K562 (cell line): ENCODE measurements around the gene HMG20B. TPM values are rescaled to one million over a fixed set of nuclear protein-coding genes. Genes with fewer than 3 reads are reported as not detected.

ENCODE experiments used
- CBX3 ChIP-seq, 2 experiments: IDR thresholded peaks; 1 replicate in 1 of 2; 2 replicates in 1 of 2; pipeline ENCODE4 v1.6.1; 2012; ENCODE audit warnings: inconsistent platforms in 2 of 2, low read length in 2 of 2, borderline replicate concordance in 1 of 2, control low read depth in 1 of 2
- CHD2 ChIP-seq: IDR thresholded peaks from 2 replicates; pipeline ENCODE4 v1.6.1; 2011; ENCODE audit warnings: low read depth, low read length
- CXXC5 ChIP-seq: fragments of 250-450 bp; sonication (Bioruptor Pico); IDR thresholded peaks from 2 replicates; pipeline ENCODE4 v1.8.0; 2022; ENCODE audit warnings: inconsistent platforms, mild to moderate bottlenecking, moderate library complexity
- ELF1 ChIP-seq: fragments of 200-800 bp; sonication (Bioruptor generic); IDR thresholded peaks from 2 replicates; pipeline ENCODE4 v1.6.1; 2016; ENCODE audit warnings: missing genetic modification characterization, missing compliant biosample characterization
- HCFC1 ChIP-seq: IDR thresholded peaks from 2 replicates; pipeline ENCODE4 v1.6.1; 2012; ENCODE audit warnings: low read depth, low read length, improper control_type of control experiment
- HDGF ChIP-seq: fragments of 450-650 bp; IDR thresholded peaks from 2 replicates; pipeline ENCODE4 v1.6.1; 2016
- HNRNPL ChIP-seq: fragments of 200-400 bp; formaldehyde crosslinking; IDR thresholded peaks from 2 replicates; pipeline ENCODE4 v1.6.1; 2017; ENCODE audit warnings: low read depth, mild to moderate bottlenecking, low read length
- KAT2B ChIP-seq: IDR thresholded peaks from one replicate; pipeline ENCODE4 v1.6.1; 2012; ENCODE audit warnings: low read depth, mild to moderate bottlenecking, control low read depth, inconsistent platforms, low read length, moderate library complexity
- KLF13 ChIP-seq: fragments of 450-650 bp; IDR thresholded peaks from 2 replicates; pipeline ENCODE4 v1.6.1; 2016; ENCODE audit warnings: missing genetic modification characterization, low read depth, mild to moderate bottlenecking, missing compliant biosample characterization, moderate library complexity, borderline replicate concordance
- MAZ ChIP-seq, 2 experiments: fragments of 450-650 bp in 1 of 2; sonication (generic) in 1 of 2; formaldehyde crosslinking; IDR thresholded peaks in 1 of 2; conservative IDR thresholded peaks in 1 of 2; 2 replicates each; pipeline versions ENCODE4 v1.4.0 to v1.5.0; 2020; ENCODE audit warnings: mild to moderate bottlenecking in 1 of 2, missing genetic modification reagents in 1 of 2
- MBD2 ChIP-seq: sonication (generic); IDR thresholded peaks from 2 replicates; pipeline ENCODE4 v1.6.1; 2016; ENCODE audit warnings: low read depth, borderline replicate concordance
- MCM5 ChIP-seq: fragments of 450-650 bp; IDR thresholded peaks from 2 replicates; pipeline ENCODE4 v1.6.1; 2016; ENCODE audit warnings: low read depth
- MYNN ChIP-seq, 2 experiments: sonication (generic); formaldehyde crosslinking in 1 of 2; IDR thresholded peaks; 2 replicates each; pipeline versions ENCODE4 v1.5.0 to v1.6.1; 2016 to 2020; ENCODE audit warnings: antibody characterized with exemption in 1 of 2, missing genetic modification reagents in 1 of 2
- NFRKB ChIP-seq: fragments of 450-650 bp; IDR thresholded peaks from 2 replicates; pipeline ENCODE4 v1.6.1; 2016; ENCODE audit warnings: low read depth
- NRF1 ChIP-seq, 2 experiments: fragments of 450-650 bp; IDR thresholded peaks in 1 of 2; conservative IDR thresholded peaks in 1 of 2; 2 replicates each; pipeline ENCODE4 v1.6.1; 2014; ENCODE audit warnings: mild to moderate bottlenecking in 2 of 2
- SPI1 ChIP-seq: IDR thresholded peaks from 2 replicates; pipeline ENCODE4 v1.6.1; 2011; ENCODE audit warnings: low read depth, low read length, control low read depth, borderline replicate concordance
- TBP ChIP-seq: optimal IDR thresholded peaks from 2 replicates; pipeline ENCODE3; 2011; ENCODE audit warnings: low read depth, low read length, improper control_type of control experiment
- ZMIZ1 ChIP-seq, 2 experiments: fragments of 150-350 bp in 1 of 2; IDR thresholded peaks; 2 replicates each; pipeline ENCODE4 v1.6.1; 2012 to 2016; ENCODE audit warnings: low read depth in 2 of 2, low read length in 2 of 2, mild to moderate bottlenecking in 1 of 2, moderate library complexity in 1 of 2
- ZNF253 ChIP-seq: fragments of 250-450 bp; sonication (Bioruptor Pico); conservative IDR thresholded peaks from 2 replicates; pipeline ENCODE4 v1.6.1; 2021; ENCODE audit warnings: mild to moderate bottlenecking
- polyA plus RNA-seq, 8 experiments: library from polyadenylated mRNA; depleted of rRNA in 4 of 8; stranded (reverse) in 5 of 8; unstranded in 3 of 8; fragments of >200 nt; fragmentation: Nextera tagmentation in 2 of 8; fragmentation: Illumina TruSeq in 1 of 8; extraction: Ambion mirVana in 2 of 8; extraction: Trizol in 1 of 8; gene quantifications; 2 replicates each; pipeline versions ENCODE4 v1.2.1 to v1.2.3, GENCODE V29; 2011 to 2014; ENCODE audit warnings: inconsistent platforms in 1 of 8, missing spikeins in 1 of 8
- total RNA-seq, 7 experiments: library from RNA; depleted of rRNA in 6 of 7; stranded (reverse); fragments of >200 nt in 6 of 7; fragmentation: Illumina TruSeq in 2 of 7; extraction: Trizol in 2 of 7; gene quantifications; 2 replicates each; pipeline versions ENCODE4 v1.2.1 to v1.2.3, GENCODE V29; 2011 to 2021; ENCODE audit warnings: low replicate concordance in 1 of 7
- TF ChIP-seq, protein P1 (sequence below): sonication (generic); formaldehyde crosslinking; IDR thresholded peaks from 2 replicates; pipeline ENCODE4 v1.8.0; 2022; ENCODE audit warnings: missing genetic modification reagents, mild to moderate bottlenecking, moderate library complexity, borderline replicate concordance
- TF ChIP-seq, protein P2 (sequence below): sonication (generic); formaldehyde crosslinking; IDR thresholded peaks from 2 replicates; pipeline ENCODE4 v1.8.0; 2022; ENCODE audit warnings: mild to moderate bottlenecking, missing genetic modification reagents

HMG20B gene
- total and polyA plus RNA-seq, 9 of the 15 experiments (the other 6 are each of a cell fraction or from before 2014, with no cell fraction given) = 0.35 to 172 (median 38.6) TPM

DNA sequence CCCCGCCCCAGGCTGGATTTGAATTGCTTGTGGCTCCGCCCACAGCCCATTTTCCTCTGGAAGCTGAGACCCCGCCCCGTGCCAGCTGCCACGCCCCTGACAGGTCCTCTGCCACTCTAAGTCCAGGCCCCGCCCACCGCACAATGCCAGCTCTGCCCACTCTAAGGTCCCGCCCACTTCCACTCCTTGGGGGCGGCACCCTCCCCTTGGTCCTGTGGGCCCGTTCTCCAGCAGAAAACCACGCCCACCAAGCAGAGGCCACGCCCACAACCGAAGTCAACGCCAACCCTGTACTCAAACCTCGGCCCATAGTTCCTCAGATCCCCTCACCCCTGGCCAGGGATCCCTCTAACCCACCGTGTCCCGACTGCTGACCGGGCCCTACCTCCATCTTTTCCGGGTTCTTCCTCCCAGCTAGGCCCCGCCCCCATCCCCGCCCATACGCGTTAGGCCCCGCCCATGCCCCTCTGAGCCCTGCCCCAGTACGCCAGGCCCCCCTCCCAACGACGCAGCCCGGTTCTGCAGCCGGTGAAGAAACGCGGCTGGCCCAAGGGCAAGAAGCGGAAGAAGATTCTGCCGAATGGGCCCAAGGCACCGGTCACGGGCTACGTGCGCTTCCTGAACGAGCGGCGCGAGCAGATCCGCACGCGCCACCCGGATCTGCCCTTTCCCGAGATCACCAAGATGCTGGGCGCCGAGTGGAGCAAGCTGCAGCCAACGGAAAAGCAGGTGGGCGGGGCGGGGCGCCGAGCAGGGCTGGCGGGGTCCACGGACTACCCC is 1.3 kb downstream of the HMG20B start (continued):
- TF ChIP-seq ZMIZ1 (IDR thresholded peaks at IDR 0.05; ENCODE audit: low read depth in 2 of 2, low read length in 2 of 2) (no peak), KAT2B (no peak), ELF1 (peak; percentile 59), MAZ (CRISPR knock-in tag; conservative IDR thresholded peaks at IDR 0.05 in 1 of 2, IDR thresholded peaks at IDR 0.05 in 1 of 2) (peak in 1 of 2 experiments; percentile 58; a peak in 2 of 4 replicates), MYNN (IDR thresholded peaks at IDR 0.05) (peak; percentile 76), MYNN (CRISPR knock-in tag; IDR thresholded peaks at IDR 0.05) (no peak), HNRNPL (peak; percentile 91; the same call in 1 of the 2 replicates), HDGF (peak; percentile 74; the same call in 1 of the 2 replicates), CBX3 (IDR thresholded peaks at IDR 0.05; ENCODE audit: borderline replicate concordance in 1 of 2, low read length in 2 of 2) (peak in 1 of 2 experiments; percentile 17; a peak in 1 of 3 replicates), ZNF253 (CRISPR knock-in tag) (no peak), HCFC1 (no peak), MBD2 (0 out of 2 replicates have a peak, but pooled peaks have one; percentile 47), CHD2 (no peak), NRF1 (conservative IDR thresholded peaks at IDR 0.05 in 1 of 2, IDR thresholded peaks at IDR 0.05 in 1 of 2) (peak; percentile 59 to 67), MCM5 (no peak), CXXC5 (no peak), KLF13 (tag) (peak; percentile 69), TBP (peak; percentile 28), NFRKB (0 out of 2 replicates have a peak, but pooled peaks have one; percentile 36), SPI1 (0 out of 2 replicates have a peak, but pooled peaks have one; percentile 19)
- TF ChIP-seq, protein P1, sequence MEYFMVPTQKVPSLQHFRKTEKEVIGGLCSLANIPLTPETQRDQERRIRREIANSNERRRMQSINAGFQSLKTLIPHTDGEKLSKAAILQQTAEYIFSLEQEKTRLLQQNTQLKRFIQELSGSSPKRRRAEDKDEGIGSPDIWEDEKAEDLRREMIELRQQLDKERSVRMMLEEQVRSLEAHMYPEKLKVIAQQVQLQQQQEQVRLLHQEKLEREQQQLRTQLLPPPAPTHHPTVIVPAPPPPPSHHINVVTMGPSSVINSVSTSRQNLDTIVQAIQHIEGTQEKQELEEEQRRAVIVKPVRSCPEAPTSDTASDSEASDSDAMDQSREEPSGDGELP (CRISPR knock-in tag) = peak; percentile 60
- TF ChIP-seq, protein P2, sequence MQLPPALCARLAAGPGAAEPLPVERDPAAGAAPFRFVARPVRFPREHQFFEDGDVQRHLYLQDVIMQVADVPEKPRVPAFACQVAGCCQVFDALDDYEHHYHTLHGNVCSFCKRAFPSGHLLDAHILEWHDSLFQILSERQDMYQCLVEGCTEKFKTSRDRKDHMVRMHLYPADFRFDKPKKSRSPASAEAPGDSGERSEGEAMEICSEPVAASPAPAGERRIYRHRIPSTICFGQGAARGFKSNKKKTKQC = 0 out of 2 replicates have a peak, but pooled peaks have one; percentile 20
